HG03469 (cell line): Measurements from ENCODE around the gene DPPA2.

Source experiments
- ATAC-seq: cut with Tn5 transposase; IDR thresholded peaks from one replicate; pipeline ENCODE4 v1.9.1; 2021; ENCODE audit warnings: mild to moderate bottlenecking, moderate library complexity, moderate number of reproducible peaks; ENCODE audit not compliant: unreplicated experiment

The DPPA2 gene

DNA sequence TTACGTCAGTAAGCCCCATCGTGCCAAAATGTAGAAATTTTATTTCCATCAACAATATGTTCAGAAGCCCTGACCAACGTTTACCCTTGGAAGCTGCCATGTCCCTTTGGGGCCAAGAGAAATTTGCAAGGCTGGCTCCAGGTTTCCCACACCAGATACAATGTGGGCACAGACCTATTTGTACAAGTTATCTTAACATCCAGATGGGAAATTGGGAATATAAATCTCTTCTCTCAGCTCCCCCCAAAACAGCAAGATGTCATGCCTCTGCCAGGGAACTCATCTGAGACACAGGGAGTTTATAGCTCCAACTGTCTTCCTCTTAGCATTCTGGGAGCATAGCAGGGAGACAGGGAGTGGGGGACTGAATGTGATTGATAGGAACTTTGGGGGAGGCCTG lies 9.3 kb upstream of the DPPA2 start:
- no peak for ATAC-seq

DNA sequence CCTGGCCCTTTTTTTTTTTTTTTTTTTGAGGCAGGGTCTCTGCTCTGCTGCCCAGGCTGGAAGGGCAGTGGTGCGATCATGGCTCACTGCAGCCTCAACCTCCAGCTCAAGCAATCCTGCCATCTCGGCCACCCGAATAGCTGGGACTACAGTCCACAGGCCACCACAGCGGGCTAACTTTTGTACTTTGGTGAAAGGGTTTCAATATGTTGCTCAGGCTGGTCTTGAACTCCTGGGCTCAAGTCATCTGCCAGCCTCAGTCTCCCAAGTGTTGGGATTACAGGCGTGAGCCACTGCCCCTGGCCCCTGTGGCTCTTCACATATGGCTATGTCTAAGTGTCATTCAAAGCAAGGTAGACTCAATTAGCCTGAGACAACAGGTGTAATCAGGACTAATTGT lies 8.8 kb upstream of the DPPA2 start:
- no peak for ATAC-seq

DNA sequence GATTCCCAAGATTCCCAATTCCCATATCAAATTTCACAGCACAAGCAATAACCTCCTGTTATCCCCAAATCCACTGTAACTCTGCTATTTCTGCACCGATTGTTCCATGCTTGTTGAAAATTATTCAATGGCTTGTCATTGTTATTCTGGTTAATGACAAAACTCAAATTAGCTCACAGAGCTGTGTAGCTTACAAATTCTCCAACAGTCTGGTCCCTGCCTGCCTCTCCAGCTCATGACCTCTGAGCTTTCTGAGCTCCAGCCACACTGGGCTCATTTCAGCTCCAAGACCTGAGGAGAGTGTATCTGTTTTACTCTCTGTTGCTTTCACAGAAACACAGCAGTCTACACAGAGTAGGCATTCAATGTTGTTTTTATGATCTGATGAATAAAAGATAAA lies 3.3 kb downstream of the DPPA2 start:
- ATAC-seq = no peak

DNA sequence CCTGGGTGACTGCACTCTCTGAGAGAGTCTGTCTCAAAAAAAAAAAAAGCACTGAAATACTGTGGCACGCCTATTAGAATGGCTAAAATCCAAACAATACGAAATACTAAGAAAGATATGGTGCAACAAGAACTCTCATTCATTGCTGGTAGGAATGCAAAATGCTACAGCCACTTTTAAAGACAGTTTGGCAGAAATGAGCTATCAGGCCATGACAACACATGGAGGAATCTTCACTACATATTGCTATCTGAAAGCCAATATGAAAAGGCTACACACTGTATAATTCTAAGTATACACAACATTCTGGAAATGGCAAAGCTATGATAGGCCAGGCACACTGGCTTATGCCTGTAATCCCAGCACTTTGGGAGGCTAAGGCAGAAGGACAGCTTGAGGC lies 18.8 kb downstream of the DPPA2 start:
- no peak for ATAC-seq

DNA sequence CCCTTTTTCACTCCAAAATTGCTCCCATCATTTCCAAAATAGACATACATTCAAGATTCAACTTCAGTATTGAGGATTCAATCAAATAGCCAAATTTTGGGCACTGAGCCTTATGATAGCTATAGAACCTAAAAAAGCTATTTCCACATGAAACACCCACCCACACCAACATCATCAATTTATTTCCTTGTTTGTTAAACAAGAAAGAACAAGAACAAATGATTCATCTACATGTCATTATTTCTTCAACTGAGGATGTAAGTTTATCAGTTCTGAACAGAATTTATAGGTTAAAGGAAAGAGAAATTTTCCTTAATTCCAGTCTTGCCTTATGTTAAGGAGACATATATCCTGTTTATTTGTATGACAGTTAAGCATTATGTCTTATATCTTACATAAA lies 32.2 kb downstream of the DPPA2 start:
- no peak for ATAC-seq

DNA sequence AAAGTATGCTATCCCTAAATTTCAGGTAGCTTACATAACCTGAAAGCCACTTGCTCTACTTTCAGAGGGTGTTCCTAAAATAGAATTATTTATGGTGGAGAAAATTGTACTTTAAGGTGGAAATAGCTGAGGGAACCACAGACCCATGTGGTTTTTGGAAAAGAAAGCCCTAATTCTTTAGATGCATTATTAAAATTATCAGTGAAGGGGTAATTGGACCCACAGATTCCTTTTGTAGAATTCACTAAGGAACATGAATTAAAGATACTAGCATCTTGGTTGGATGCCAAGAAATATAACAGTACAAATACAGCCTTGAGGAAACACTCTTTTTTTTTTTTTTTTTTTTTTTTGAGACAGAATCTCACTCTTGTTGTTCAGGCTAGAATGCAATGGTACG lies 37.8 kb downstream of the DPPA2 start:
- no peak for ATAC-seq

DNA sequence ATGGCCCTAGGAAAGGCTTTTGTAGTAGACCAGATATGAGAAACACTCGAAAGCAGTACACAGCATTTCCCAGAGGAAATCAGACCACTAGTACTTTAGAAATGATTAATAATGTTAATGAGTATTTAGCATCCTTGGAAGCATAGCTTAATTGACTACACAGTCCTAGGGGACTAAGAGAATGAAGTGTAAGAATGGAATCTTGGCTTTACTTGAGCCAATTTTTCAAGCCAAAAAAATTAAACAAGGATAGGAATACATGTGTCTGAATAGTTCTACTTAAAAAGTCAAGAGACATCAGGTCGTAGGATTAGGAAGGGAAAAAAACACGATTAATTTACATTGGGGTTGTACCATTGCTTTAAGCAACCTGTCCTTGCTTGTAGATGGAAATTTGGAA lies 38.2 kb downstream of the DPPA2 start:
- ATAC-seq = no peak

DNA sequence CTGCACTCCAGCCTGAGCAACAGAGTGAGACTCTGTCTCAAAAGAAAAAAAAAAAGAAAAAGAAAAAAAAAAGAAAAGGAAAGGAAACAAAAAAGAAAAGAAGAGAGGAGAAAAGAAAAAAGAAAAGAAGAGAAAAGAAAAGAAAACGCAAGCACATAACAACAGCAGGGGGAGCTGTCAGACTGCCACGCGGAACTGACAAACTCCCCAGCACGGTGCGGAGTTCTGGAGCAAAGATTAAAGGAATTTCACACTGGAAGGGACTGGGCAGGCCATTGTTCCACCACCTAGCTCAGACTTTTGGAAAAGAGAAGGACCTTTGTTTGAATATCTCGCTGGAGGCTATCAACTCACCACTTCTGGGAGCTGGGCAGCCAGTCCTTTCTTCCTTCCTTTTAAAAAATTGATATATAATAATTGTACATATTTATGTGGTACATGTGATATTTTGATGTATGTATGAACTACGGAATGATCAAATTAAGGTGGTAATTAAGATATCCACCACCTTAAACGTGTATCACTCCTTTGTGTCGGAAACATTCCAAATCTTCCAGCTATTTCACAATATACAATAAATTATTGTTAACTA lies 40.5 kb downstream of the DPPA2 start:
- ATAC-seq = no peak

DNA sequence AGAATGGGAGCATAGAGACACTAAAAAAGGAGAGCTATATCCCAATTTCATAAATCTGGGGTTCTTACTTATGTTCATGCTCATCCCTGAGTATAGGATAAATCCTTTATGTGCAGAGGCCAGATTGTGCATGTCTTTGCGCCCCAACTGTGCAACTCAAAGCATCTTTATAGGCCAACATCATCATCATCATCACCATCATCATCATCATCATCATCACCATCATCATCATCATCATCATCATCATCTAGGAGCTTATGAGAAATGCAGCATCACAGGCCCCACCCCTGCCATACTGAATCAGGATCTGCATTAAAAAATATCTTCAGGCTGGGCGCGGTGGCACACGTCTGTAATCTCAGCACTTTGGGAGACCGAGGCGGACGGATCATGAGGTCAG lies 45.5 kb downstream of the DPPA2 start:
- no peak for ATAC-seq

DNA sequence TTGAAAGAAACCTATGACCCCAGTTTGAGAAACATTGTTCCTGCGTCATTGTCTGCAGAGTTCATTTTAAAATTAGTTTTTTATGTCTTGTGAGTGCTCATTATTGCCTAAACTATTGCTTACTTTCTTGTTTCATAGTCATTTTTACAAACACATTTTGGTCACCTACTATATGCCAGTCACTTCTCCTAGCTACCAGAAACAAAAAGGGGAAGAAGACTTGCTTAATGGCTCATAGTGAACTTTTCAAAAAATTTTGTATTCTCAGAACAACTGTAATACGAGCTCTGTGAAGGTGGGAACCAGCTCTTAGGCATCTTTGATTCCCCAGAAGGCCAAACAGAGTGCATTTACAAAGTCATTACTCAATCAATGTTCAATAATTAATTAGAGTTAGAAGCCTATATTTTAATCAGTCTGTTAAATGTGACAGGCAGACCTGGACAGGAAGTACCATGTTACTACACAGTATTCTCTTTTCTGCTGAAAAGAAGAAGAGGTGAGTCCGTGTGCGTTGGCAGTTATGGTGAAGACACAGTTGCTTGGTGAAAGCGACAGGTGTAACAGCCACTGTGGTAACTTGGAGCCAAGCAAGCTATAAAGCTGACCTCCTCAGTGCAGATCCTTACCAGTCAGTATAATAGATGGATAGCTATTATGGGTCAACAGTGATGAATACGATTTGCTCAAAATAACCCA lies 46.6 kb downstream of the DPPA2 start:
- ATAC-seq = no peak

DNA sequence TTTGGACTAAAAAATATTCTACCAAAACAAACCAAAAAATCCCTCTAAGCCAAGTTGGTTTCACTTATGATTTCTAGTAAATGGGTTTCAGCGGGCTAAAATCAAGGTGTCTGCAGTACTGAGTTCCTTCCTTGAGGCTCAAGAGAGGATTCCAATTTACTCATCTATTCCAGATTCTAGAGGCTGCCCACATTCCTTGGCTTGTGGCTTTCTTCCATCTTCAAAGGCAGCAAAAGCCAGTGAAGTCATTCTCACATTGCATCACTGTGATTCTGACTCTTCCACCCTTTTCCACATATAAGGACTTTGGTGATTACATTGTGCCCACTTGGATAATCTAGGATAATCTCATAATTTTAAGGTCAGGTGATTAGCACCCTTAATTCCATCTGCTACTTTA lies 48.1 kb downstream of the DPPA2 start:
- no peak for ATAC-seq

DNA sequence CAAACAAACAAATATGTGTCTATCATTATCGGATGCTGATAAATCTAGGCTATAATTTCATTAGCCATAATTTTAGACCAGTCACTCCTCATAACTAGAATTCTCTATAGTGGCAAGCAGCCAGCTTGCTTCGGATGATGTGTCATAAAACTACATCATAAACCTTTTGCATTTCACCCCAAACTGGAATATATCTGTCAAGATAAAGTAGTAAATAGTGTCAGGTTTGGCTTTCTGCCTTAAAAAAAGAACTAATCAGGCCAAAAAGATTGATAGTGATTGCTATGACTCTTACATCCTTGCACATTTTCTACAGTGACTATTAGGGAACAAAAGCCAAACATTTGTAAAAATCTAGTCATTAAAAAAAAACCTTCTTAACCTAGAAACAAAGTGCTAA lies 51.0 kb downstream of the DPPA2 start:
- ATAC-seq = no peak

DNA sequence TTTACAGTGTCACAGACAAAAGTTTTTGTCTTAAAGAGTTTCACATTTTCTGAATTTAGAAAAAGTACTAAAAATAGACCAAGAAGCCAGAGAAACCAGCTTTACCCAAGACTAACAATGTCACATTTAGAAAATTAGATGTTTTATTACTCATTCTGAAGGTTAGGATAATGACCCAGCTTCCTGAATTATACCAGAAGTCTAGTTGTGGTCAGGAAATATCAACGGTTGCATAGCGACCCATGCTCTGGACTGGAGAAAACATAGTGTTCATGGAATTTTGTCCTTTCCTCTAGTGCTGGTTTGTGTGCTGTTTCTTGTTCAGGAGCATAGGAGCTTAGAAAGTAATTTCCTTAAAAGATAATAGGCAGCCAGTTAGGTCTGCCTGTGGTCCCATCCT lies 59.0 kb downstream of the DPPA2 start:
- no peak for ATAC-seq

DNA sequence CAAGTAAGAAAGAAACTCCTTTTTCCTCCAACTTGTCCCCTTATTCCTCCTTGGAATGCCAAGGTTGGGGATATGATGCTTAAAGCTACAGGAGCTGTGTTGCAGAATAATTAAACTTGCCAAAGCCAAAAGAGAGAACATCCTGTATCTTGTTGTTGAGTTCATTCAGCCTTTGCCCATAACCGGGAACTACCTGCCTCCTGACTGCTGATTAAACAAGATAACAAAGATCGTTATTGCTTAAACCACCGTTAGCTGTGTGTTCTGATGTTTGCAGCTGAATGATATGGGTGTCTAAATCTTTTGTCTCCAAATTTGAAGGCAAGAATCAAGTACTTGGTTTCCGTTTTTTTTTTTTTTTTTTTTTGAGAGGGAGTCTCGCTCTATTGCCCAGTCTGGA lies 61.5 kb downstream of the DPPA2 start:
- no peak for ATAC-seq

DNA sequence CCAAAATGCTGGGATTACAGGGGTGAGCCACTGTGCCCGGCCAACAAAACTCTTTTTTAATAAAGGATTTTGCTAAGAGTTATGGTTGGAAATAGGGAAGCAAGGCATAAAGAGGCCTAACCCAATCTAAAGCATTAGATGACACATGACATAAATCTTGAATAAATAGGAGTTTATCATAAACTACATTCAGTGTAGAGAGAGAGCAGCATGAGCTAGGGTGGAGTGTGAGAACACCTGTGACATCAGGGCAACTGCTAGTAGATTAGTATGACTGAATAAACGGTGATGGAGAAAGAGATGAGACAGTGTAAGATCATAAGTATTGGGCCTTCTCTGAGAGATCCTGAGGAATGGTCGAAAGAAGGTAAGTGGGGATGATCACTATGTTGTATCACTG lies 63.7 kb downstream of the DPPA2 start:
- no peak for ATAC-seq
